ENCODE measurements around the gene ARCN1. TPM values are rescaled to one million over a fixed set of nuclear protein-coding genes. Genes with fewer than 3 reads are reported as not detected.

Gene ARCN1
- polyA plus RNA-seq, 1 donor from 2014 or later: 67.2 TPM

- Histone ChIP-seq H4K20me1 (ENCODE audit: insufficient read depth) (no peaks in the 10 kb centered on the region), H3K9ac (ENCODE audit: low read length) (peak overlapping the region; percentile 97), H3K4me3 (ENCODE audit: low read length) (peak overlapping the region; percentile 82), H3K79me2 (replicated peaks; ENCODE audit: insufficient read depth, low read length) (peaks cover 24% of the 10 kb centered on the region), H3K36me3 (ENCODE audit: insufficient read depth, low read length) (no peaks in the 10 kb centered on the region), H3F3A (ENCODE audit: insufficient read depth, low read length, poor library complexity, severe bottlenecking) (no peaks in the 10 kb centered on the region), H3K27ac (ENCODE audit: low read length) (peak overlapping the region; percentile 89), H3K9me2 (ENCODE audit: insufficient read depth, low read length) (no peaks in the 10 kb centered on the region), H3K9me3 (ENCODE audit: low read length) (no peaks in the 10 kb centered on the region), H3K4me2 (ENCODE audit: low read length) (peak overlapping the region; percentile 68), H3K27me3 (ENCODE audit: insufficient read depth, low read depth, low read length) (no peaks in the 10 kb centered on the region), H2AFZ (ENCODE audit: low read depth, low read length) (no peak overlapping the region)
- TF ChIP-seq TAF1 (IDR thresholded peaks at IDR 0.05; ENCODE audit: low read depth): no peak
- peak; percentile 7 for TF ChIP-seq POLR2AphosphoS5 (IDR thresholded peaks at IDR 0.05)
- no peak for TF ChIP-seq RAD21 (conservative IDR thresholded peaks at IDR 0.05)
Measured at GRCh38 chr11:118530180-118530682, 42.0 kb upstream of the ARCN1 start.

- Histone ChIP-seq H3K9ac (ENCODE audit: low read length) (peak within 1 kb of the TSS; percentile 97), H2AFZ (ENCODE audit: low read depth, low read length) (peak within 1 kb of the TSS; percentile 96), H3K9me3 (ENCODE audit: low read length) (no peaks in the 10 kb centered on the region), H3K9me2 (ENCODE audit: insufficient read depth, low read length) (no peaks in the 10 kb centered on the region), H3F3A (ENCODE audit: insufficient read depth, low read length, poor library complexity, severe bottlenecking) (no peaks in the 10 kb centered on the region), H3K27ac (ENCODE audit: low read length) (peak within 1 kb of the TSS; percentile 89), H3K36me3 (ENCODE audit: insufficient read depth, low read length) (no peaks in the 10 kb centered on the region), H3K79me2 (replicated peaks; ENCODE audit: insufficient read depth, low read length) (peaks cover 24% of the 10 kb centered on the region), H3K4me2 (ENCODE audit: low read length) (peak within 1 kb of the TSS; percentile 87), H3K27me3 (ENCODE audit: insufficient read depth, low read depth, low read length) (no peaks in the 10 kb centered on the region), H3K4me3 (ENCODE audit: low read length) (peak within 1 kb of the TSS; percentile 82), H4K20me1 (ENCODE audit: insufficient read depth) (no peaks in the 10 kb centered on the region)
- TF ChIP-seq TAF1 (IDR thresholded peaks at IDR 0.05; ENCODE audit: low read depth) (peak; percentile 54), EZH2 (IDR thresholded peaks at IDR 0.05; ENCODE audit: borderline replicate concordance, insufficient read depth, low read length, poor library complexity, severe bottlenecking) (no peak), MXI1 (conservative IDR thresholded peaks at IDR 0.05; ENCODE audit: poor library complexity, severe bottlenecking) (peak; percentile 75), POLR2AphosphoS5 (IDR thresholded peaks at IDR 0.05) (peak; percentile 90), SMC3 (conservative IDR thresholded peaks at IDR 0.05; ENCODE audit: poor library complexity) (peak; percentile 25), REST (IDR thresholded peaks at IDR 0.05; ENCODE audit: borderline replicate concordance) (peak; percentile 46), RAD21 (conservative IDR thresholded peaks at IDR 0.05) (no peak), EP300 (conservative IDR thresholded peaks at IDR 0.05; ENCODE audit: poor library complexity, severe bottlenecking) (no peak), CTCF (IDR thresholded peaks at IDR 0.05; ENCODE audit: poor library complexity, severe bottlenecking) (no peak)
Measured at GRCh38 chr11:118530683-118531596, 41.3 kb upstream of the ARCN1 start, which contains the start of gene TMEM25. TMEM25 (plus strand) TSS chr11:118531192; CDS start chr11:118531802, 610 bp downstream.
